ENCODE results near the gene FAM156B. TPM values are rescaled to one million over a fixed set of nuclear protein-coding genes. Genes with fewer than 3 reads are reported as not detected.
"Not testable (repeated sequence)": the region's sequence is repeated elsewhere in the genome, so short reads cannot be mapped to it uniquely, and the experiment has no call there.

FAM156B gene
- total RNA-seq, 1 experiment from 2014 or later, result 35.1 TPM

- no peaks in the 10 kb centered on the region for H3K9me2 ChIP-seq (replicated peaks; ENCODE audit: low read length)
- no peaks in the 10 kb centered on the region for H4K20me1 ChIP-seq (ENCODE audit: low read length)
- no peak for DNase-seq
- H3K27ac ChIP-seq (ENCODE audit: low read length), result no peak overlapping the region
- intact Hi-C loops (cut with micrococcal nuclease), result no loop called here
- no peak overlapping the region for H3K9ac ChIP-seq (ENCODE audit: low read length)
- ATAC-seq, result no peak
- H3K4me3 ChIP-seq (ENCODE audit: low read length), result no peak overlapping the region
- H3K27me3 ChIP-seq (ENCODE audit: low read length), result peaks cover 11% of the 10 kb centered on the region
- no TSS peak for BruUV-seq (replicated peaks)
- POLR2A ChIA-PET (ENCODE audit: unreplicated experiment), result no interaction called here
- H3K4me1 ChIP-seq (ENCODE audit: insufficient read depth, low read length), result no peaks in the 10 kb centered on the region
- TF ChIP-seq CTCF (conservative IDR thresholded peaks at IDR 0.05; ENCODE audit: low read depth, low read length), result no peak
- TF ChIP-seq EZH2phosphoT487 (IDR thresholded peaks at IDR 0.05; ENCODE audit: borderline replicate concordance, low read length), result no peak
- TF ChIP-seq EZH2 (IDR thresholded peaks at IDR 0.05; ENCODE audit: low read length, unreplicated experiment), result no peak
- CTCF ChIA-PET, result no interaction called here
- no peak overlapping the region for H2AFZ ChIP-seq (ENCODE audit: low read length)
- H3K9me3 ChIP-seq (ENCODE audit: low read length), result no peaks in the 10 kb centered on the region
- no peaks in the 10 kb centered on the region for H3F3A ChIP-seq (ENCODE audit: low read length, unreplicated experiment)
- H3K4me2 ChIP-seq (ENCODE audit: low read length), result no peak overlapping the region
- H3K79me2 ChIP-seq (ENCODE audit: low read length), result no peaks in the 10 kb centered on the region
- no peaks in the 10 kb centered on the region for H3K36me3 ChIP-seq (ENCODE audit: low read depth, low read length)
Measured at GRCh38 chrX:52874661-52875060, 22.5 kb upstream of the FAM156B start.

GRCh38 chrX:52875436-52875835 lies 21.7 kb upstream of the FAM156B start:
- H2AFZ ChIP-seq (ENCODE audit: low read length); H3K36me3 ChIP-seq (ENCODE audit: low read depth, low read length); ATAC-seq; H3K4me2 ChIP-seq (ENCODE audit: low read length); DNase-seq; H3K9me3 ChIP-seq (ENCODE audit: low read length); H3K4me3 ChIP-seq (ENCODE audit: low read length); H3K4me1 ChIP-seq (ENCODE audit: insufficient read depth, low read length); H3F3A ChIP-seq (ENCODE audit: low read length, unreplicated experiment); H4K20me1 ChIP-seq (ENCODE audit: low read length); BruUV-seq (replicated peaks); H3K27ac ChIP-seq (ENCODE audit: low read length); intact Hi-C loops (cut with micrococcal nuclease); POLR2A ChIA-PET (ENCODE audit: unreplicated experiment); CTCF ChIA-PET; H3K9me2 ChIP-seq (replicated peaks; ENCODE audit: low read length); H3K9ac ChIP-seq (ENCODE audit: low read length); H3K79me2 ChIP-seq (ENCODE audit: low read length): not testable (repeated sequence)
- peaks cover 11% of the 10 kb centered on the region for H3K27me3 ChIP-seq (ENCODE audit: low read length)

GRCh38 chrX:52876386-52876785 lies 20.7 kb upstream of the FAM156B start:
- H3K27ac ChIP-seq (ENCODE audit: low read length); CTCF ChIA-PET; H2AFZ ChIP-seq (ENCODE audit: low read length); H4K20me1 ChIP-seq (ENCODE audit: low read length); DNase-seq; H3K4me2 ChIP-seq (ENCODE audit: low read length); H3K4me1 ChIP-seq (ENCODE audit: insufficient read depth, low read length); H3K4me3 ChIP-seq (ENCODE audit: low read length); H3K36me3 ChIP-seq (ENCODE audit: low read depth, low read length); H3K9me2 ChIP-seq (replicated peaks; ENCODE audit: low read length); ATAC-seq; H3F3A ChIP-seq (ENCODE audit: low read length, unreplicated experiment); H3K9ac ChIP-seq (ENCODE audit: low read length); H3K9me3 ChIP-seq (ENCODE audit: low read length); BruUV-seq (replicated peaks); POLR2A ChIA-PET (ENCODE audit: unreplicated experiment); intact Hi-C loops (cut with micrococcal nuclease); H3K79me2 ChIP-seq (ENCODE audit: low read length): not testable (repeated sequence)
- H3K27me3 ChIP-seq (ENCODE audit: low read length), result peaks cover 11% of the 10 kb centered on the region

GRCh38 chrX:52887459-52887858 lies 9.7 kb upstream of the FAM156B start:
- H3K9ac ChIP-seq (ENCODE audit: low read length); H2AFZ ChIP-seq (ENCODE audit: low read length); intact Hi-C loops (cut with micrococcal nuclease); H3F3A ChIP-seq (ENCODE audit: low read length, unreplicated experiment); H3K36me3 ChIP-seq (ENCODE audit: low read depth, low read length); H3K4me2 ChIP-seq (ENCODE audit: low read length); H3K9me3 ChIP-seq (ENCODE audit: low read length); H3K27me3 ChIP-seq (ENCODE audit: low read length); H3K9me2 ChIP-seq (replicated peaks; ENCODE audit: low read length); DNase-seq; H4K20me1 ChIP-seq (ENCODE audit: low read length); H3K4me1 ChIP-seq (ENCODE audit: insufficient read depth, low read length); CTCF ChIA-PET; POLR2A ChIA-PET (ENCODE audit: unreplicated experiment); ATAC-seq; H3K4me3 ChIP-seq (ENCODE audit: low read length); H3K27ac ChIP-seq (ENCODE audit: low read length); BruUV-seq (replicated peaks); H3K79me2 ChIP-seq (ENCODE audit: low read length): not testable (repeated sequence)

GRCh38 chrX:52888090-52888489 lies 9.0 kb upstream of the FAM156B start:
- ATAC-seq; H3K4me2 ChIP-seq (ENCODE audit: low read length); H4K20me1 ChIP-seq (ENCODE audit: low read length); H3K9me3 ChIP-seq (ENCODE audit: low read length); H3K9me2 ChIP-seq (replicated peaks; ENCODE audit: low read length); CTCF ChIA-PET; H2AFZ ChIP-seq (ENCODE audit: low read length); BruUV-seq (replicated peaks); intact Hi-C loops (cut with micrococcal nuclease); H3F3A ChIP-seq (ENCODE audit: low read length, unreplicated experiment); H3K9ac ChIP-seq (ENCODE audit: low read length); H3K27ac ChIP-seq (ENCODE audit: low read length); POLR2A ChIA-PET (ENCODE audit: unreplicated experiment); H3K27me3 ChIP-seq (ENCODE audit: low read length); H3K4me3 ChIP-seq (ENCODE audit: low read length); H3K4me1 ChIP-seq (ENCODE audit: insufficient read depth, low read length); H3K36me3 ChIP-seq (ENCODE audit: low read depth, low read length); DNase-seq; H3K79me2 ChIP-seq (ENCODE audit: low read length): not testable (repeated sequence)

GRCh38 chrX:52896438-52896837 lies 692 bp upstream of the FAM156B start:
- H4K20me1 ChIP-seq (ENCODE audit: low read length); H3K9me2 ChIP-seq (replicated peaks; ENCODE audit: low read length); H3K9me3 ChIP-seq (ENCODE audit: low read length); POLR2A ChIA-PET (ENCODE audit: unreplicated experiment); intact Hi-C loops (cut with micrococcal nuclease); H3K27me3 ChIP-seq (ENCODE audit: low read length); H3K4me3 ChIP-seq (ENCODE audit: low read length); H3F3A ChIP-seq (ENCODE audit: low read length, unreplicated experiment); H3K27ac ChIP-seq (ENCODE audit: low read length); H3K36me3 ChIP-seq (ENCODE audit: low read depth, low read length); H3K79me2 ChIP-seq (ENCODE audit: low read length); H2AFZ ChIP-seq (ENCODE audit: low read length); ATAC-seq; CTCF ChIA-PET; H3K9ac ChIP-seq (ENCODE audit: low read length); H3K4me1 ChIP-seq (ENCODE audit: insufficient read depth, low read length); BruUV-seq (replicated peaks); H3K4me2 ChIP-seq (ENCODE audit: low read length); DNase-seq: not testable (repeated sequence)
